Breast epithelium (tissue), 4 donors: ENCODE results near the gene SLC37A4. TPM values are rescaled to one million over a fixed set of nuclear protein-coding genes. Genes with fewer than 3 reads are reported as not detected.

Experiments used
- DNase-seq, 2 donors: peaks; one replicate each; pipeline ENCODE4 v3.0.0-alpha.2; 2019; ENCODE audit warnings: low spot score in 2 of 2
- H3K27ac ChIP-seq, 2 donors: fragments of 200-600 bp; sonication (generic) in 1 of 2; one replicate each; pipeline ENCODE4 v1.5.1; 2016 to 2019; ENCODE audit warnings: mild to moderate bottlenecking in 1 of 2
- H3K27me3 ChIP-seq, 2 donors: fragments of 200-600 bp; sonication (generic) in 1 of 2; one replicate each; pipeline versions ENCODE4 v1.5.1 to v1.6.0; 2017 to 2019; ENCODE audit warnings: control low read depth in 1 of 2, mild to moderate bottlenecking in 1 of 2
- H3K36me3 ChIP-seq: fragments of 200-600 bp; one replicate; pipeline ENCODE4 v1.5.1; 2019
- H3K4me1 ChIP-seq, 2 donors: fragments of 200-600 bp; sonication (generic); one replicate each; pipeline ENCODE4 v1.5.1; 2016 to 2019; ENCODE audit warnings: control low read depth in 1 of 2
- H3K4me3 ChIP-seq, 3 donors: fragments of 200-600 bp; sonication (generic); 1 replicate in 2 of 3; 2 replicates in 1 of 3; pipeline ENCODE4 v1.5.1; 2016 to 2019; ENCODE audit warnings: mild to moderate bottlenecking in 3 of 3, moderate library complexity in 2 of 3
- H3K9me3 ChIP-seq, 2 donors: fragments of 200-600 bp; sonication (generic) in 1 of 2; one replicate each; pipeline ENCODE4 v1.5.1; 2016 to 2019; ENCODE audit warnings: control low read depth in 1 of 2
- POLR2A ChIP-seq: fragments of 450-650 bp; IDR thresholded peaks from one replicate; pipeline ENCODE4 v1.6.1; 2016; ENCODE audit warnings: antibody characterized with exemption, mild to moderate bottlenecking, moderate library complexity
- POLR2AphosphoS5 ChIP-seq, 3 donors: sonication (generic); formaldehyde crosslinking; IDR thresholded peaks; one replicate each; pipeline ENCODE4 v1.6.1; 2017; ENCODE audit warnings: antibody characterized with exemption in 3 of 3
- intact Hi-C: fragments of 100-400 bp; cut with DNase I; formaldehyde crosslinking; loops from one replicate; pipeline ENCODE4 v1.15.1; 2023; ENCODE audit warnings: low total_unique reads
- total RNA-seq, 3 donors: library from RNA; depleted of rRNA; stranded (reverse); fragments of >200 nt; gene quantifications; one replicate each; pipeline ENCODE4 v1.1.0, GENCODE V29; 2016
- TF ChIP-seq, protein P1 (sequence below), 3 donors: fragments of 450-650 bp; IDR thresholded peaks; one replicate each; pipeline ENCODE4 v1.5.1; 2016 to 2017; ENCODE audit warnings: antibody characterized with exemption in 3 of 3, mild to moderate bottlenecking in 3 of 3, moderate library complexity in 3 of 3

SLC37A4 gene
- total RNA-seq, 3 donors from 2014 or later, result 21.8 to 25.9 (median 25.3) TPM

DNA sequence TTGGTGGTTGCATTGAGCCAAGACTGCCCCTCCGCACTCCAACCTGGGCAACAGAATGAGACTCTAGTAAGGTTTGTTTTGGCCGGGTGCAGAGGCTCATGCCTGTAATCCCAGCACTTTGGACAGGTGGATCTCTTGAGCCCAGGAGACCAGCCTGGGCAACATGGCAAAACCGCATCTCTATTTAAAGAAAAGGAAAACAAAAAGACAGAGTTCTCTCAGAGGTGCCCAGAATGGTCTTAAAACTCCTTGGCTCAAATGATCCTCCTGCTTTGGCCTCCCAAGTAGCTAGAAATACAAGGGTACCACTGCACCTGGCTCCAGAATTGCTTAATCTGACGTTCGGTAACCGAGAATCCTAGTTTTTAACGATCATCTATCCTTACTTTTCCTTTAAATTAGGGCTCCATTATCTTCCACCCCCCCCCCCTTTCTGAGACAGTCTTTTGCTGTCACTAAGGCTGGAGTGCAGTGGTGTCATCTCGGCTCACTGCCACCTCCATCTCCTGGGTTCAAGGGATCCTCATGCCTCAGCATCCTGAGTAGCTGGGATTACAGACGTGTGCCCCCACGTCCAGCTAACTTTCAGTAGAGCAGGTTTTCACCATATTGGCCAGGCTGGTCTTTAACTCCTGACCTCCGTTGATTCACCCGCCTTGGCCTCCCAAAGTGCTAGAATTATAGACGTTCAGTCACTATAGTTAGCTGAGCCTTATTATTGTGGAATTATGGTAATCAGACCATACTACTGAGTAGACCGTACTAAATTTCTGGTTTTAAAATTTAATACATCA, 14.3 kb downstream of the SLC37A4 start:
- TF ChIP-seq POLR2AphosphoS5 (IDR thresholded peaks at IDR 0.05), result no peak
- no peak for TF ChIP-seq POLR2A
- H3K27ac ChIP-seq, result peak overlapping the region in 1 of 2 donors; percentile 94
- H3K9me3 ChIP-seq, result no peaks in the 10 kb centered on the region
- H3K4me1 ChIP-seq, result peaks cover 4 to 15% of the 10 kb centered on the region in 2 donors
- H3K36me3 ChIP-seq, result peaks cover 3% of the 10 kb centered on the region
- peak overlapping the region; percentile 73 to 98 (median 89) for H3K4me3 ChIP-seq
- intact Hi-C loops, result no loop called here
- no peak for DNase-seq
- H3K27me3 ChIP-seq, result no peaks in the 10 kb centered on the region

DNA sequence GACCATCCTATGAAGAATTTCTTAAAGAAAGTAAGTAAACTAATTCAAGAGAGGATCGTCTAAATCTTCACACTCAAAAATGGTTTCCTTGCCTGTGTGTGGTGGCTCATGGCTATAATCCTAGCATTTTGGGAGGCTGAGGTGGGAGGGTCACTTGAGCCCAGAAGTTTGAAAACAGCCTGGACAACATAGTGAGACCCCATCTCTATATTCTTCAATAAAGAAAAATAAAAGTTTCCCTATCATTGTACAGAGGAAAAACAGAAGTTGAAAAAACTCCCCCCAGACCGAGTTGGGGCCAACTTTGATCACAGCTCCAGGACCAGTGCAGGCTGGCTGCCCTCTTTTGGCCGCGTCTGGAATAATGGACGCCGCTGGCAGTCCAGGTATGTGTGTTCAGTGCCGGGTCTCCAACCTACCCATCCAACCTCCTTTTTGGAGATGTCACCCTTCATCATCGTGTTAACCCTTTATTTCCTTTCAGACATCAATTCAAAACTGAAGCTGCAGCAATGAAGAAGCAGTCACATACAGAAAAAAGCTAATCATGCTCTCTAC, 15.5 kb downstream of the SLC37A4 start:
- DNase-seq, result no peak
- intact Hi-C loops, result no loop called here
- H3K36me3 ChIP-seq, result peaks cover 3% of the 10 kb centered on the region
- H3K4me1 ChIP-seq, result peaks cover 3 to 6% of the 10 kb centered on the region in 2 donors
- no peaks in the 10 kb centered on the region for H3K9me3 ChIP-seq
- no peak overlapping the region for H3K27ac ChIP-seq
- TF ChIP-seq, protein P1, sequence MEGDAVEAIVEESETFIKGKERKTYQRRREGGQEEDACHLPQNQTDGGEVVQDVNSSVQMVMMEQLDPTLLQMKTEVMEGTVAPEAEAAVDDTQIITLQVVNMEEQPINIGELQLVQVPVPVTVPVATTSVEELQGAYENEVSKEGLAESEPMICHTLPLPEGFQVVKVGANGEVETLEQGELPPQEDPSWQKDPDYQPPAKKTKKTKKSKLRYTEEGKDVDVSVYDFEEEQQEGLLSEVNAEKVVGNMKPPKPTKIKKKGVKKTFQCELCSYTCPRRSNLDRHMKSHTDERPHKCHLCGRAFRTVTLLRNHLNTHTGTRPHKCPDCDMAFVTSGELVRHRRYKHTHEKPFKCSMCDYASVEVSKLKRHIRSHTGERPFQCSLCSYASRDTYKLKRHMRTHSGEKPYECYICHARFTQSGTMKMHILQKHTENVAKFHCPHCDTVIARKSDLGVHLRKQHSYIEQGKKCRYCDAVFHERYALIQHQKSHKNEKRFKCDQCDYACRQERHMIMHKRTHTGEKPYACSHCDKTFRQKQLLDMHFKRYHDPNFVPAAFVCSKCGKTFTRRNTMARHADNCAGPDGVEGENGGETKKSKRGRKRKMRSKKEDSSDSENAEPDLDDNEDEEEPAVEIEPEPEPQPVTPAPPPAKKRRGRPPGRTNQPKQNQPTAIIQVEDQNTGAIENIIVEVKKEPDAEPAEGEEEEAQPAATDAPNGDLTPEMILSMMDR (IDR thresholded peaks at IDR 0.05), result no peak
- TF ChIP-seq POLR2A (no peak), POLR2AphosphoS5 (IDR thresholded peaks at IDR 0.05) (no peak)
- no peak overlapping the region for H3K4me3 ChIP-seq
- no peaks in the 10 kb centered on the region for H3K27me3 ChIP-seq

DNA sequence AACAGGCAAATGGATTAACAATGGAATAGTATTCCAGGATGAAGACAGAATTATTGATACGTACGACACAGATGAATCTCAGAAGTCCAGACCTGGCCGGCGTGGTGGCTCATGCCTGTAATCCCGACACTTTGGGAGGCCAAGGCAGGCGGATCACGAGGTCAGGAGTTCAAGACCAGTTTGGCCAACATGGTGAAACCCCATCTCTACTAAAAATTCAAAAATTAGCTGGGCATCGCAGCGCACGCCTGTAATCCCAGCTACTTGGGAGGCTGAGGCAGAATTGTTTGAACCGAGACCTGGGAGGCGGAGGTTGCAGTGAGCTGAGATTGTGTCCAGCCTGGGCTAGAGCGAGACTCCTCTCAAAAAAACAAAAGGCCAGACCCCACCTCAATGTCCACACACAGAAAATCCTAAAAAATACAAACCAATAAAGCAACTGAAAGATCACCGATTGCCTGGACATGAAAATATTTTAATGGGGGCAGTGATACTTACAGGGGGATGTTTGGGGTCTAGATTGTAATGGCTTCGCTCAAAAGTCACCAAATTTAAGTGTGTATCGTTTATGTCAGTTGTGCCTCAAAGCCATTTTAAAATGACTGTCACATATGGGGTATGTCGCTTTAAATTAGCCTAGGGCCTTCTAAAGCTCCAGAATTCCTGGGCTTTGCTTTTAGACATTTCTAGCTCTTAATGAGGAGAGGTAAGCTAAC, 16.3 kb downstream of the SLC37A4 start:
- H3K36me3 ChIP-seq, result peaks cover 3% of the 10 kb centered on the region
- TF ChIP-seq POLR2A, result no peak
- TF ChIP-seq, protein P1 (IDR thresholded peaks at IDR 0.05), result no peak
- no peak for TF ChIP-seq POLR2AphosphoS5 (IDR thresholded peaks at IDR 0.05)
- H3K4me3 ChIP-seq, result no peak overlapping the region
- no peak for DNase-seq
- H3K4me1 ChIP-seq, result no peaks in the 10 kb centered on the region
- H3K27ac ChIP-seq, result no peak overlapping the region
- H3K27me3 ChIP-seq, result no peaks in the 10 kb centered on the region
- H3K9me3 ChIP-seq, result no peaks in the 10 kb centered on the region
- intact Hi-C loops, result no loop called here

DNA sequence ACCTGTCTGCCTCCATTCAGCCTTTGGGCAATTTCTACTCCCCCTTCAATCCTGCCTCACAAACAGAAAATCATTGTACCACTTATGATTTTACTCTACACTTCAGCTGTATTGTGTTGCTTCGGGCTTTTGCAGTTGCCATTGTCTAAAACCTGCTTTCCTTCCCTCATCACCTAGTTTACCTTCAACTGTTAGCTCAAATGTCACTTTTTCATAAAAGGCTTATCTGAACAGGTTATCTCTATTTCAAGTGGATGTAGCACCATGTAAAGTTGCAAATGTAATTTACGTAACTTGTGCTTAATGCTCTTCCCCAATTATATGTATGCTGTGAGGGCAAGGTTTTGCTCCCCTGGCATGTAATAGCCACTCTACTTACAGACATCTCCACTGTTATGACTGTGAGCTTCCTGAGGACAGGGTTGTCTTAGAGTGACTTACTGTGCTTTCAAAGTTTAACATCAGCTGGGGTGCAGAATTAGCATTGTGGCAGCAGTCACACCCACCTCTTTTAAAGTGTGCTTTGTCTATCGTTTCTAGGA, 18.0 kb downstream of the SLC37A4 start:
- Histone ChIP-seq H3K4me3 (no peak overlapping the region), H3K36me3 (peaks cover 3% of the 10 kb centered on the region), H3K9me3 (no peaks in the 10 kb centered on the region), H3K27me3 (no peaks in the 10 kb centered on the region), H3K4me1 (no peaks in the 10 kb centered on the region), H3K27ac (no peak overlapping the region)
- no peak for TF ChIP-seq POLR2AphosphoS5 (IDR thresholded peaks at IDR 0.05)
- TF ChIP-seq POLR2A, result no peak
- TF ChIP-seq, protein P1 (IDR thresholded peaks at IDR 0.05), result no peak
- DNase-seq, result no peak
- intact Hi-C loops, result no loop called here

DNA sequence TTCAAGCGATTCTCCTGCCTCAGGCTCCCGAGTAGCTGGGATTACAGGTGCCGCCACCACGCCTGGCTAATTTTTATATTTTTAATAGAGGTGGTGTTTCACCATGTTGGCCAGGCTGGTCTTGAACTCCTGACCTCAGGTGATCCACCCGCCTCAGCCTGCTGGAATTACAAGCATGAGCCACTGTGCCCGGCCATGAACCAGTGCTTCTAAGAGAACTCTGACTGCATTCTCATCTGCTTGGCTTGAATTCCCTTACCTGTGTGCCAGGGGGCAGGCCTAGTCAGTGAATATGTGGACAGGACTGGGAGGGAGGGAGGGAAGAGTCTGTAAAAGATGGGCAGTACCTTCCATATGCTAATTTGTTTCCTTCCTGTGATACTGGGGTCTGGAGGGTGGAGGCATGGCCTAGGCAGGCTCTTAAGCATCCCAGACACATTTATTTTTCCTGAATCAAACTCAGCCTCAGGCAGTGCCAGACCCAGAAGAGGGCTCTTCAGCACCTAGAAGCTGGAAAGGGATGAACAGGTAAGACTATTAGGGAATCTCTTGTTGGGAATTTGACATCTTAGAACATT, 19.1 kb downstream of the SLC37A4 start:
- no peaks in the 10 kb centered on the region for H3K9me3 ChIP-seq
- H3K27ac ChIP-seq, result no peak overlapping the region
- intact Hi-C loops, result no loop called here
- no peak for TF ChIP-seq POLR2A
- no peak for TF ChIP-seq POLR2AphosphoS5 (IDR thresholded peaks at IDR 0.05)
- TF ChIP-seq, protein P1 (IDR thresholded peaks at IDR 0.05), result no peak
- DNase-seq, result no peak
- H3K4me1 ChIP-seq, result no peaks in the 10 kb centered on the region
- no peak overlapping the region for H3K4me3 ChIP-seq
- H3K36me3 ChIP-seq, result peaks cover 3% of the 10 kb centered on the region
- H3K27me3 ChIP-seq, result no peaks in the 10 kb centered on the region
